HK-2 (cell line): Measurements from ENCODE around the gene ADGB.

Experiments used
- DNase-seq: peaks from one replicate; pipeline ENCODE4 v3.0.0-alpha.2; 2018; ENCODE audit not compliant: unreplicated experiment

Gene ADGB

DNA sequence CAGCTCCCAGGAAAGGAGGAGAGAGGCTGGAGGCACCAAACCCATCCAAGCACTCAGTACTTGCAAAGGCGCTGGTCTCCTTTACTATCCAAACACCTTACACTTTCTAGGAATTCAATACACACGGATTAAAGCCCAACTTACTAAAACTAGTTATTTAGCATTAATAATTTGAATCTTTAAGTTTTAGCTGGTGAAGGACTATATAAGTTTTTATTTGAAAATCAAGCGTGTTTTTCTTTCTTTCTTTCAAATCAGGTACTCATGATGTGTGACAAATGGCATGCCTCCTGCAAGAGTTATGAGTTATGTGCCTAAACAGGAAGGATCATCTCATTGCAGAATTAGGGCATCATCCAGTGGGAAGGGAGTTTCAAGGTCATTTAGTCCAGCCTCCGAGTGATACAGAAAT, 263.7 kb downstream of the ADGB start:
- no peak for DNase-seq

GRCh38 chr6:146864300-146864699, 265.5 kb downstream of the ADGB start:
- no peak for DNase-seq

DNA sequence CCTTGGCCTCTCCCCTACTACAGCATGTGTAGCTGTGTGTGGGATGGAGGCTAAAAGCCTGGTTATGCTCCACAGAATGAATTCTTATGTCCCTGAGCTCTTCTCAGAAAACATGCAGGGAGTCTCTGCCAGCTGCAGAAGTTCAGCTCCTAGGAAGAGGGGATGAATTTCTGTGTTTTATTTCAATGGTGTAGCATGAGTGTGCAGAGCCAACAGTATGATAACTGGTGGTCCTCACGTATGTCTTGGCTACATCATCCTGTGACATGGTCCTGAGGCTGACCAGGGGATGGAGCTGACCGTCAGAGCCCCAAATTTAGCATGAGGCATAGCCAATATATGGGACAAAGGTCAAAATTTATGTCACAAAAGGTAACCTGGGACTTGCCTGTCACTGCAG, 266.1 kb downstream of the ADGB start:
- DNase-seq, result no peak
